ENCODE data around the gene TMED9.
"Not testable (repeated sequence)": the region's sequence is repeated elsewhere in the genome, so short reads cannot be mapped to it uniquely, and the experiment has no call there.

TMED9 gene

GRCh38 chr5:177555665-177556064, 36.3 kb upstream of the TMED9 start:
- Histone ChIP-seq H3K4me1 (ENCODE audit: low read length) (peaks cover 9% of the 10 kb centered on the region), H3K27ac (ENCODE audit: low read length) (no peak overlapping the region), H3K79me2 (ENCODE audit: low read length) (peaks cover 29% of the 10 kb centered on the region), H3K4me2 (ENCODE audit: low read length) (no peak overlapping the region), H3K27me3 (ENCODE audit: low read depth, low read length) (no peaks in the 10 kb centered on the region), H4K20me1 (ENCODE audit: insufficient read depth, low read length) (peaks cover 8% of the 10 kb centered on the region; the same call in 1 of the 2 replicates), H3K9ac (ENCODE audit: low read length) (no peak overlapping the region), H3K9me3 (ENCODE audit: insufficient read depth, low read length) (no peaks in the 10 kb centered on the region), H3K4me3 (ENCODE audit: low read length) (no peak overlapping the region), H2AFZ (ENCODE audit: low read depth, low read length) (no peak overlapping the region), H3K36me3 (replicated peaks; ENCODE audit: low read depth, low read length) (peaks cover 15% of the 10 kb centered on the region)
- TF ChIP-seq CTCF (IDR thresholded peaks at IDR 0.05; ENCODE audit: low read depth, low read length) (no peak), EZH2phosphoT487 (IDR thresholded peaks at IDR 0.05; ENCODE audit: low read depth) (no peak)

DNA sequence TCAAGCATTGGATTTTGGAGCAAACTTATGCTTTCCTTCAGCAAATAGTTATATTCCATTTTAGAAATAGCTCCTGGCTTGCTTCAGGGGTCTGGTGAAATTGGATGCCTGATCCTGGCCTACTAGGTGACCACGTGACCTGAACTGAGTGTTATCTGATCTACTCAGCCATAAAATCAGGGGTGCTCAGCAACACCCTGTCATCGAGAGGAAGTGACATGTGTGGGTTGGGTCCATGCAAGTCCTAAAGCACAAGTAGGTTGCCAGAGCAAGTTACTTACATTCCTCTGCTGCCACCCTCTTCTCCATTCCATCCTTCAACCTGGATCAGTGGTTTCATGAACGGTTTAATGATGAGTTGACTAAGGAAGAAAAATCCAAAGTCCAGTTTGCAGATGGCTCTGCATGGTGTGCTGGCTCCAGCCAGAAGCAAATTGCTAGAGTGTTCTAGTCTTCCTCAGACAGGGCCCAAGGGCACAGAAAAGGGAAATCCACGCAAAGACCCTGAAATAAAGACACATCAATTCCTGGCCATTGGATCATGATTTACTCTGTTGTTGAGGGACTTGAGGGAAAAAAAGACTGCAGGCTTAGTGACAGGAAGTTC, 34.9 kb upstream of the TMED9 start:
- Histone ChIP-seq H3K36me3 (replicated peaks; ENCODE audit: low read depth, low read length) (peaks cover 6% of the 10 kb centered on the region), H3K27me3 (ENCODE audit: low read depth, low read length) (no peaks in the 10 kb centered on the region), H3K27ac (ENCODE audit: low read length) (no peak overlapping the region), H3K4me2 (ENCODE audit: low read length) (no peak overlapping the region), H4K20me1 (ENCODE audit: insufficient read depth, low read length) (peaks cover 8% of the 10 kb centered on the region; the same call in 1 of the 2 replicates), H3K4me3 (ENCODE audit: low read length) (no peak overlapping the region), H3K9ac (ENCODE audit: low read length) (no peak overlapping the region), H3K4me1 (ENCODE audit: low read length) (peaks cover 9% of the 10 kb centered on the region), H3K79me2 (ENCODE audit: low read length) (peaks cover 21% of the 10 kb centered on the region), H2AFZ (ENCODE audit: low read depth, low read length) (no peak overlapping the region), H3K9me3 (ENCODE audit: insufficient read depth, low read length) (no peaks in the 10 kb centered on the region)
- TF ChIP-seq CTCF (IDR thresholded peaks at IDR 0.05; ENCODE audit: low read depth, low read length) = no peak
- TF ChIP-seq EZH2phosphoT487 (IDR thresholded peaks at IDR 0.05; ENCODE audit: low read depth) = no peak

DNA sequence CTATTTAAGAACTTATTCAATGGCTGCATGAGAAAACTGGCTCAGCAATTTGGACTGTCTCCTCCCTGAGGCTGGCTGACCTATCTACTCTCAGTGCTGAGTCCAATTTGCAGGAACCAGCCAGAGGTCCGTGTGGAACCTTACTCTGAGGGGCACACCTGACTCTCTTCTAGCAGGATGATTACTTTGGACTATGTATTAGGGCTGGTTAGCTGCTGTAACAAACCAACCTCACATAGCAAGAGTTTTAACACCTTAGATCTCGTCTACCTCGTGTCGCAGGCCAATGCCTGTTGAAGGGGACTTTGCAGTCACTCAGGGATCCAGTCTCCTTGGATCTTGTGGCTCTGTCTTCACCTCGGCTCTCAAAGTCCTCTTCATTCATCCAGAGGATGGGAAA, 34.2 kb upstream of the TMED9 start:
- H3K4me3 ChIP-seq (ENCODE audit: low read length) = no peak overlapping the region
- no peak overlapping the region for H3K4me2 ChIP-seq (ENCODE audit: low read length)
- TF ChIP-seq EZH2phosphoT487 (IDR thresholded peaks at IDR 0.05; ENCODE audit: low read depth) = no peak
- TF ChIP-seq CTCF (IDR thresholded peaks at IDR 0.05; ENCODE audit: low read depth, low read length) = no peak
- H3K27ac ChIP-seq (ENCODE audit: low read length) = no peak overlapping the region
- no peaks in the 10 kb centered on the region for H3K27me3 ChIP-seq (ENCODE audit: low read depth, low read length)
- H2AFZ ChIP-seq (ENCODE audit: low read depth, low read length) = no peak overlapping the region
- peaks cover 7% of the 10 kb centered on the region for H3K4me1 ChIP-seq (ENCODE audit: low read length)
- H3K9ac ChIP-seq (ENCODE audit: low read length) = no peak overlapping the region
- no peaks in the 10 kb centered on the region for H3K9me3 ChIP-seq (ENCODE audit: insufficient read depth, low read length)
- no peaks in the 10 kb centered on the region for H3K36me3 ChIP-seq (replicated peaks; ENCODE audit: low read depth, low read length)
- peaks cover 7% of the 10 kb centered on the region; the same call in 1 of the 2 replicates for H4K20me1 ChIP-seq (ENCODE audit: insufficient read depth, low read length)
- H3K79me2 ChIP-seq (ENCODE audit: low read length) = peaks cover 15% of the 10 kb centered on the region

DNA sequence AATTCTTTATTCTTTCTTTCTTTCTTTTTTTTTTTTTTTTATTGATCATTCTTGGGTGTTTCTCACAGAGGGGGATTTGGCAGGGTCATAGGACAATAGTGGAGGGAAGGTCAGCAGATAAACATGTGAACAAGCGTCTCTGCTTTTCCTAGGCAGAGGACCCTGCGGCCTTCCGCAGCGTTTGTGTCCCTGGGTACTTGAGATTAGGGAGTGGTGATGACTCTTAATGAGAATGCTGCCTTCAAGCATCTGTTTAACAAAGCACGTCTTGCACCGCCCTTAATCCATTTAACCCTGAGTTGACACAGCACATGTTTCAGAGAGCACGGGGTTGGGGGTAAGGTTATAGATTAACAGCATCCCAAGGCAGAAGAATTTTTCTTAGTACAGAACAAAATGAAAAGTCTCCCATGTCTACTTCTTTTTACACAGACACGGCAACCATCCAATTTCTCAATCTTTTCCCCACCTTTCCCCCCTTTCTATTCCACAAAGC, 32.5 kb upstream of the TMED9 start:
- not testable (repeated sequence) for H3K9ac ChIP-seq (ENCODE audit: low read length); H2AFZ ChIP-seq (ENCODE audit: low read depth, low read length); H3K36me3 ChIP-seq (replicated peaks; ENCODE audit: low read depth, low read length); H3K79me2 ChIP-seq (ENCODE audit: low read length); H4K20me1 ChIP-seq (ENCODE audit: insufficient read depth, low read length); H3K27me3 ChIP-seq (ENCODE audit: low read depth, low read length); H3K4me3 ChIP-seq (ENCODE audit: low read length); H3K4me1 ChIP-seq (ENCODE audit: low read length); H3K9me3 ChIP-seq (ENCODE audit: insufficient read depth, low read length); H3K27ac ChIP-seq (ENCODE audit: low read length); H3K4me2 ChIP-seq (ENCODE audit: low read length)

Measured in OCI-LY3 (cell line).